ENCODE measurements around the gene NACC2.

Gene NACC2

GRCh38 chr9:136087741-136088480 is 7.2 kb downstream of the NACC2 start:
- DNase-seq = no peak
- Mint-ChIP-seq H3K27me3 (no peaks in the 10 kb centered on the region), H3K4me3 (no peak overlapping the region), H3K27ac (no peak overlapping the region), H3K9me3 (no peaks in the 10 kb centered on the region), H3K4me1 (ENCODE audit: low read depth) (peaks cover 17% of the 10 kb centered on the region), H3K36me3 (ENCODE audit: low read depth) (peaks cover 3% of the 10 kb centered on the region)

GRCh38 chr9:136086951-136087740 is 7.9 kb downstream of the NACC2 start:
- no peaks in the 10 kb centered on the region for H3K9me3 Mint-ChIP-seq
- no peak overlapping the region for H3K27ac Mint-ChIP-seq
- H3K4me3 Mint-ChIP-seq = no peak overlapping the region
- no peaks in the 10 kb centered on the region for H3K27me3 Mint-ChIP-seq
- H3K36me3 Mint-ChIP-seq (ENCODE audit: low read depth) = peaks cover 2% of the 10 kb centered on the region
- H3K4me1 Mint-ChIP-seq (ENCODE audit: low read depth) = peaks cover 14% of the 10 kb centered on the region
- DNase-seq = no peak

- Mint-ChIP-seq H3K4me3 (no peak overlapping the region), H3K9me3 (no peaks in the 10 kb centered on the region), H3K27ac (no peak overlapping the region), H3K4me1 (ENCODE audit: low read depth) (peaks cover 12% of the 10 kb centered on the region), H3K27me3 (no peaks in the 10 kb centered on the region), H3K36me3 (ENCODE audit: low read depth) (peaks cover 2% of the 10 kb centered on the region)
- DNase-seq = no peak
These were observed 8.7 kb downstream of the NACC2 start for GRCh38 chr9:136086213-136086881.

GRCh38 chr9:136085815-136086212 is 9.3 kb downstream of the NACC2 start:
- Mint-ChIP-seq H3K36me3 (ENCODE audit: low read depth) (peaks cover 2% of the 10 kb centered on the region), H3K27me3 (no peaks in the 10 kb centered on the region), H3K4me3 (no peak overlapping the region), H3K9me3 (no peaks in the 10 kb centered on the region), H3K4me1 (ENCODE audit: low read depth) (peaks cover 12% of the 10 kb centered on the region), H3K27ac (no peak overlapping the region)
- DNase-seq = no peak

GRCh38 chr9:136084063-136084944 is 10.8 kb downstream of the NACC2 start:
- DNase-seq = no peak
- Mint-ChIP-seq H3K9me3 (no peaks in the 10 kb centered on the region), H3K4me1 (ENCODE audit: low read depth) (peaks cover 6% of the 10 kb centered on the region), H3K27ac (no peak overlapping the region), H3K27me3 (no peaks in the 10 kb centered on the region), H3K4me3 (no peak overlapping the region), H3K36me3 (ENCODE audit: low read depth) (peaks cover 2% of the 10 kb centered on the region)

GRCh38 chr9:136083558-136084062 is 11.5 kb downstream of the NACC2 start:
- H3K27ac Mint-ChIP-seq = no peak overlapping the region
- peaks cover 2% of the 10 kb centered on the region for H3K36me3 Mint-ChIP-seq (ENCODE audit: low read depth)

GRCh38 chr9:136082496-136083361 is 12.4 kb downstream of the NACC2 start:
- Mint-ChIP-seq H3K4me1 (ENCODE audit: low read depth) (peaks cover 6% of the 10 kb centered on the region), H3K9me3 (no peaks in the 10 kb centered on the region), H3K4me3 (no peak overlapping the region), H3K36me3 (ENCODE audit: low read depth) (peaks cover 2% of the 10 kb centered on the region), H3K27ac (no peak overlapping the region), H3K27me3 (no peaks in the 10 kb centered on the region)
- DNase-seq = no peak

More at GRCh38 chr9:136083558-136084062, 11.5 kb downstream of the NACC2 start:
- H3K9me3 Mint-ChIP-seq = no peaks in the 10 kb centered on the region
- H3K4me1 Mint-ChIP-seq (ENCODE audit: low read depth) = peaks cover 6% of the 10 kb centered on the region
- no peak overlapping the region for H3K4me3 Mint-ChIP-seq
- no peak for DNase-seq
- no peaks in the 10 kb centered on the region for H3K27me3 Mint-ChIP-seq

- Mint-ChIP-seq H3K27me3 (no peaks in the 10 kb centered on the region), H3K9me3 (no peaks in the 10 kb centered on the region), H3K36me3 (ENCODE audit: low read depth) (peaks cover 2% of the 10 kb centered on the region), H3K27ac (no peak overlapping the region), H3K4me3 (no peak overlapping the region), H3K4me1 (ENCODE audit: low read depth) (peaks cover 8% of the 10 kb centered on the region)
- no peak for DNase-seq
These were observed 13.1 kb downstream of the NACC2 start for GRCh38 chr9:136081826-136082495.

GRCh38 chr9:136081113-136081825 is 13.8 kb downstream of the NACC2 start:
- peaks cover 2% of the 10 kb centered on the region for H3K36me3 Mint-ChIP-seq (ENCODE audit: low read depth)
- no peak overlapping the region for H3K4me3 Mint-ChIP-seq
- DNase-seq = no peak
- no peaks in the 10 kb centered on the region for H3K27me3 Mint-ChIP-seq
- peaks cover 12% of the 10 kb centered on the region for H3K4me1 Mint-ChIP-seq (ENCODE audit: low read depth)
- H3K9me3 Mint-ChIP-seq = no peaks in the 10 kb centered on the region
- no peak overlapping the region for H3K27ac Mint-ChIP-seq

GRCh38 chr9:136080716-136081112 is 14.4 kb downstream of the NACC2 start:
- H3K4me1 Mint-ChIP-seq (ENCODE audit: low read depth) = peaks cover 18% of the 10 kb centered on the region
- H3K27ac Mint-ChIP-seq = no peak overlapping the region
- H3K9me3 Mint-ChIP-seq = no peaks in the 10 kb centered on the region
- no peak overlapping the region for H3K4me3 Mint-ChIP-seq
- peaks cover 2% of the 10 kb centered on the region for H3K36me3 Mint-ChIP-seq (ENCODE audit: low read depth)
- no peak for DNase-seq
- H3K27me3 Mint-ChIP-seq = no peaks in the 10 kb centered on the region

- Mint-ChIP-seq H3K27ac (no peak overlapping the region), H3K27me3 (no peaks in the 10 kb centered on the region), H3K36me3 (ENCODE audit: low read depth) (peaks cover 2% of the 10 kb centered on the region), H3K4me3 (no peak overlapping the region), H3K9me3 (no peaks in the 10 kb centered on the region), H3K4me1 (ENCODE audit: low read depth) (peaks cover 19% of the 10 kb centered on the region)
- no peak for DNase-seq
These were observed 15.2 kb downstream of the NACC2 start for GRCh38 chr9:136079916-136080246.

- peaks cover 16% of the 10 kb centered on the region for H3K4me1 Mint-ChIP-seq (ENCODE audit: low read depth)
- H3K27me3 Mint-ChIP-seq = no peaks in the 10 kb centered on the region
- H3K4me3 Mint-ChIP-seq = no peak overlapping the region
- no peak overlapping the region for H3K27ac Mint-ChIP-seq
- DNase-seq = no peak
- H3K36me3 Mint-ChIP-seq (ENCODE audit: low read depth) = peaks cover 3% of the 10 kb centered on the region
- H3K9me3 Mint-ChIP-seq = no peaks in the 10 kb centered on the region
These were observed 15.7 kb downstream of the NACC2 start for GRCh38 chr9:136079211-136079915.

Measured in activated T-cell treated with anti-CD3 and anti-CD28 coated beads, Interleukin-2, amount 50 U/mL, for 24 hours (primary cell).